Subcutaneous preadipocyte (primary cell): ENCODE data around the gene RGS11. TPM values are rescaled to one million over a fixed set of nuclear protein-coding genes. Genes with fewer than 3 reads are reported as not detected.

Experiments
- total RNA-seq: library from RNA; depleted of rRNA; stranded (reverse); fragments of >200 nt; gene quantifications from 2 replicates; pipeline ENCODE4 v1.2.3, GENCODE V29; 2012

Gene RGS11
- total RNA-seq: 0.98 and 2.6 TPM in 2 replicates

GRCh38 chr16:275786-276232 lies at the start of gene RGS11:
Gene RGS11 (minus strand): TSS chr16:275944. CDS start chr16:275911, 33 bp downstream.

GRCh38 chr16:283033-283805 lies 7.5 kb upstream of the RGS11 start, which contains the start of gene PDIA2:
Gene PDIA2 (plus strand): TSS chr16:283164. CDS start chr16:283170, 6 bp downstream.

GRCh38 chr16:280552-280951 lies 4.8 kb upstream of the RGS11 start, which contains the start of gene ARHGDIG:
Gene ARHGDIG (plus strand): TSS chr16:280591. CDS start chr16:280681, 90 bp downstream.

GRCh38 chr16:234468-235305 lies 41.1 kb downstream of the RGS11 start, which contains the start of gene FAM234A:
Gene FAM234A (plus strand): TSS chr16:234821. CDS start chr16:254414, 19,593 bp downstream.

GRCh38 chr16:228852-229730 lies 46.7 kb downstream of the RGS11 start, which contains the start of gene LUC7L:
Gene LUC7L (minus strand): TSS chr16:229449. CDS start chr16:229339, 110 bp downstream.

Other genes starting within 250 kb of the RGS11 start
- 2.9 and 3.5 TPM in 2 replicates for gene POLR3K, start 222.3 kb downstream of the RGS11 start, total RNA-seq
- 18.8 and 23.5 TPM in 2 replicates for gene SNRNP25, start 222.1 kb downstream of the RGS11 start, total RNA-seq
- gene RHBDF1, start 203.3 kb downstream of the RGS11 start, total RNA-seq: 36.4 and 44.4 TPM in 2 replicates
- gene MPG, start 197.7 kb downstream of the RGS11 start, total RNA-seq: 232 and 246 TPM in 2 replicates
- 14.0 and 21.7 TPM in 2 replicates for gene NPRL3, start 137.3 kb downstream of the RGS11 start, total RNA-seq
- not detected in 2 replicates for gene HBZ, start 123.3 kb downstream of the RGS11 start, total RNA-seq
- gene HBM, start 110.0 kb downstream of the RGS11 start, total RNA-seq: not detected in 2 replicates
- gene HBA2, start 103.1 kb downstream of the RGS11 start, total RNA-seq: 0.73 TPM in 1 of 2 replicates, not detected in the other
- not detected in 2 replicates for gene HBA1, start 99.3 kb downstream of the RGS11 start, total RNA-seq
- gene HBQ1, start 95.5 kb downstream of the RGS11 start, total RNA-seq: not detected in 2 replicates
- gene LUC7L, start 46.5 kb downstream of the RGS11 start, total RNA-seq: 35.6 and 43.8 TPM in 2 replicates
- gene FAM234A, start 41.1 kb downstream of the RGS11 start, total RNA-seq: 50.4 and 52.9 TPM in 2 replicates
- gene ARHGDIG, start 4.6 kb upstream of the RGS11 start, total RNA-seq: 0.37 TPM in 1 of 2 replicates, not detected in the other
- 0.20 TPM in 1 of 2 replicates, not detected in the other for gene PDIA2, start 7.2 kb upstream of the RGS11 start, total RNA-seq
- 16.9 and 19.9 TPM in 2 replicates for gene AXIN1, start 76.8 kb upstream of the RGS11 start, total RNA-seq
- gene MRPL28, start 94.6 kb upstream of the RGS11 start, total RNA-seq: 57.7 and 71.9 TPM in 2 replicates
- gene PGAP6, start 106.0 kb upstream of the RGS11 start, total RNA-seq: 38.9 and 44.6 TPM in 2 replicates
- 69.6 and 110 TPM in 2 replicates for gene NME4, start 121.3 kb upstream of the RGS11 start, total RNA-seq
- 14.9 and 23.9 TPM in 2 replicates for gene DECR2, start 125.9 kb upstream of the RGS11 start, total RNA-seq
- 21.7 and 23.5 TPM in 2 replicates for gene RAB11FIP3, start 149.7 kb upstream of the RGS11 start, total RNA-seq